HG02759 (cell line): ENCODE measurements around the gene COMMD4.
"Not testable (repeated sequence)": the region's sequence is repeated elsewhere in the genome, so short reads cannot be mapped to it uniquely, and the experiment has no call there.

Source experiments
- ATAC-seq: cut with Tn5 transposase; IDR thresholded peaks from one replicate; pipeline ENCODE4 v1.9.1; 2021; ENCODE audit warnings: mild to moderate bottlenecking, moderate library complexity; ENCODE audit not compliant: unreplicated experiment

The COMMD4 gene

GRCh38 chr15:75329571-75329970 is 6.3 kb upstream of the COMMD4 start:
- no peak for ATAC-seq

GRCh38 chr15:75332093-75332492 is 3.8 kb upstream of the COMMD4 start:
- ATAC-seq = not testable (repeated sequence)

GRCh38 chr15:75333654-75334419 is 2.0 kb upstream of the COMMD4 start:
- not testable (repeated sequence) for ATAC-seq

- no peak for ATAC-seq
These were observed 554 bp upstream of the COMMD4 start for GRCh38 chr15:75335313-75335704.

- ATAC-seq = no peak
These were observed 2.9 kb downstream of the COMMD4 start for GRCh38 chr15:75338661-75339240.

- ATAC-seq = no peak
These were observed 3.8 kb downstream of the COMMD4 start for GRCh38 chr15:75339531-75340240.

GRCh38 chr15:75342221-75342620 is 6.4 kb downstream of the COMMD4 start:
- ATAC-seq = no peak

GRCh38 chr15:75343953-75344352 is 8.1 kb downstream of the COMMD4 start:
- ATAC-seq = not testable (repeated sequence)

- ATAC-seq = no peak
These were observed 10.9 kb downstream of the COMMD4 start, which contains the start of gene NEIL1 for GRCh38 chr15:75346796-75347221. Gene NEIL1, plus strand, starts transcription at chr15:75347039. Its CDS starts 1,867 bp downstream, at chr15:75348906.

- ATAC-seq = no peak
These were observed 11.6 kb downstream of the COMMD4 start for GRCh38 chr15:75347222-75348033.

- no peak for ATAC-seq
These were observed 12.2 kb downstream of the COMMD4 start for GRCh38 chr15:75348034-75348561.

- no peak for ATAC-seq
These were observed 12.9 kb downstream of the COMMD4 start for GRCh38 chr15:75348562-75349350.

GRCh38 chr15:75349351-75349669 is 13.4 kb downstream of the COMMD4 start:
- ATAC-seq = not testable (repeated sequence)

- ATAC-seq = peak; percentile 51
These were observed 14.2 kb downstream of the COMMD4 start for GRCh38 chr15:75349851-75350588.

- no peak for ATAC-seq
These were observed 14.9 kb downstream of the COMMD4 start for GRCh38 chr15:75350601-75351361.

GRCh38 chr15:75352186-75353080 is 16.6 kb downstream of the COMMD4 start:
- ATAC-seq = no peak

GRCh38 chr15:75353604-75354003 is 17.7 kb downstream of the COMMD4 start:
- ATAC-seq = no peak

- ATAC-seq = no peak
These were observed 18.6 kb downstream of the COMMD4 start for GRCh38 chr15:75354454-75354853.
